ENCODE data around the gene LHFPL6.

- no peak for TF ChIP-seq CTCF (IDR thresholded peaks at IDR 0.05)
- no peak for TF ChIP-seq POLR2A (IDR thresholded peaks at IDR 0.05)
Observed at GRCh38 chr13:39450176-39450575, 152.8 kb downstream of the LHFPL6 start.
